PC-9 (cell line): ENCODE results near the gene EDA.

Experiments used
- EZH2 ChIP-seq: fragments of 200-600 bp; sonication (generic); IDR thresholded peaks from 2 replicates; pipeline ENCODE4 v1.8.0; 2017; ENCODE audit warnings: antibody characterized with exemption, low read depth
- TF ChIP-seq, protein P1 (sequence below): fragments of 200-600 bp; sonication (generic); conservative IDR thresholded peaks from 2 replicates; pipeline ENCODE4 v1.6.1; 2017; ENCODE audit warnings: mixed run types, antibody characterized with exemption, mild to moderate bottlenecking, moderate library complexity

DNA sequence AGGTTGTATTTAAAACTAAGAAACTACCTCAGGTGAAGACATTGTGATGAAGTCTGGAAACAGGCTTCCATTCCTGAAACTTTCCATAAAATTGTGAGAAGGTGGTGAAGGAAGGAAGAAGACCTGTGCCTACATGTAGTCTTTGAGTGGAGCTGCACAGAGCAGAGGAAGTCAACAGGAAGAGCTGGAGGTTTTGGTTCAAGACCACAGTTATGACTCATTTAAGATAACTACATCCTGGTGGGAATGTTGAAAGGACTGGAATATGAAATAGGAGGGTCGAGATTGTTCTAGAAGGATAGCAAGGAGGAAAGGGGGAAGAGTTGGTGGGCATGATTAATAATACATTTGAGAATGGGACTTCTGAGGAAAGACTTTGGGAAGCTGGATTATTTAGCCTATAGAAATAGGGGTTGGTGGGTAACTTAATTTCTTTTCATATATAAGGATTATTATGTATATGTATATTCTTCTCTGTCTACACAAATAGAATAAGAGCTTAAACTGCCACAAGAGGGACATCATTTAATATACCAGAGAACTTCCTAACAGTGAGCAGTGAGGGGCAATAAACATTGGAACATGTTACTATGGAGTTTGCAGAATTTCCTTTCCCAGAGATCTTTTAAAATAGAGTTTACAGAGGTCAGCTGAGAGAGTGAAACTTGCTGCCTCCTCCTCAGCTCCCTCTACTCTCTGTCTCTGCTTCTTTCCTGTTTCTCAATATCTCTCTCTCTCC lies 410.4 kb downstream of the EDA start:
- TF ChIP-seq EZH2: no peak
- TF ChIP-seq, protein P1, sequence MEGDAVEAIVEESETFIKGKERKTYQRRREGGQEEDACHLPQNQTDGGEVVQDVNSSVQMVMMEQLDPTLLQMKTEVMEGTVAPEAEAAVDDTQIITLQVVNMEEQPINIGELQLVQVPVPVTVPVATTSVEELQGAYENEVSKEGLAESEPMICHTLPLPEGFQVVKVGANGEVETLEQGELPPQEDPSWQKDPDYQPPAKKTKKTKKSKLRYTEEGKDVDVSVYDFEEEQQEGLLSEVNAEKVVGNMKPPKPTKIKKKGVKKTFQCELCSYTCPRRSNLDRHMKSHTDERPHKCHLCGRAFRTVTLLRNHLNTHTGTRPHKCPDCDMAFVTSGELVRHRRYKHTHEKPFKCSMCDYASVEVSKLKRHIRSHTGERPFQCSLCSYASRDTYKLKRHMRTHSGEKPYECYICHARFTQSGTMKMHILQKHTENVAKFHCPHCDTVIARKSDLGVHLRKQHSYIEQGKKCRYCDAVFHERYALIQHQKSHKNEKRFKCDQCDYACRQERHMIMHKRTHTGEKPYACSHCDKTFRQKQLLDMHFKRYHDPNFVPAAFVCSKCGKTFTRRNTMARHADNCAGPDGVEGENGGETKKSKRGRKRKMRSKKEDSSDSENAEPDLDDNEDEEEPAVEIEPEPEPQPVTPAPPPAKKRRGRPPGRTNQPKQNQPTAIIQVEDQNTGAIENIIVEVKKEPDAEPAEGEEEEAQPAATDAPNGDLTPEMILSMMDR: no peak
